ENCODE data around the gene KRTAP4-3.
"Not testable (repeated sequence)": the region's sequence is repeated elsewhere in the genome, so short reads cannot be mapped to it uniquely, and the experiment has no call there.

The KRTAP4-3 gene

GRCh38 chr17:41140360-41141131, 27.5 kb downstream of the KRTAP4-3 start, which contains the start of gene KRTAP4-6:
KRTAP4-6 (minus strand) TSS chr17:41140544; CDS start chr17:41140487, 57 bp downstream.
- no peak for TF ChIP-seq GATA3 (IDR thresholded peaks at IDR 0.05; ENCODE audit: low read depth, low read length)
- no peak for TF ChIP-seq GATA2 (IDR thresholded peaks at IDR 0.05; ENCODE audit: low read depth, low read length)

GRCh38 chr17:41133880-41134735, 33.9 kb downstream of the KRTAP4-3 start:
- TF ChIP-seq GATA2 (IDR thresholded peaks at IDR 0.05; ENCODE audit: low read depth, low read length), result no peak
- TF ChIP-seq GATA3 (IDR thresholded peaks at IDR 0.05; ENCODE audit: low read depth, low read length), result no peak

- TF ChIP-seq GATA2 (IDR thresholded peaks at IDR 0.05; ENCODE audit: low read depth, low read length), result no peak
- no peak for TF ChIP-seq GATA3 (IDR thresholded peaks at IDR 0.05; ENCODE audit: low read depth, low read length)
Measured at GRCh38 chr17:41131979-41132378, 36.0 kb downstream of the KRTAP4-3 start.

GRCh38 chr17:41127371-41127770, 40.6 kb downstream of the KRTAP4-3 start:
- TF ChIP-seq GATA3 (IDR thresholded peaks at IDR 0.05; ENCODE audit: low read depth, low read length), result no peak
- TF ChIP-seq GATA2 (IDR thresholded peaks at IDR 0.05; ENCODE audit: low read depth, low read length), result no peak

GRCh38 chr17:41126412-41126811, 41.6 kb downstream of the KRTAP4-3 start:
- TF ChIP-seq GATA2 (IDR thresholded peaks at IDR 0.05; ENCODE audit: low read depth, low read length) (no peak), GATA3 (IDR thresholded peaks at IDR 0.05; ENCODE audit: low read depth, low read length) (no peak)

GRCh38 chr17:41125064-41125463, 43.0 kb downstream of the KRTAP4-3 start:
- TF ChIP-seq GATA2 (IDR thresholded peaks at IDR 0.05; ENCODE audit: low read depth, low read length) (no peak), GATA3 (IDR thresholded peaks at IDR 0.05; ENCODE audit: low read depth, low read length) (no peak)

- TF ChIP-seq GATA3, GATA2 (IDR thresholded peaks at IDR 0.05; ENCODE audit: low read depth, low read length): not testable (repeated sequence)
Measured at GRCh38 chr17:41123991-41124371, 44.0 kb downstream of the KRTAP4-3 start, which contains the start of gene KRTAP4-12. KRTAP4-12 (minus strand) TSS chr17:41124182; CDS start chr17:41124122, 60 bp downstream.

- TF ChIP-seq GATA3 (IDR thresholded peaks at IDR 0.05; ENCODE audit: low read depth, low read length), result no peak
- TF ChIP-seq GATA2 (IDR thresholded peaks at IDR 0.05; ENCODE audit: low read depth, low read length), result no peak
Measured at GRCh38 chr17:41121742-41122141, 46.3 kb downstream of the KRTAP4-3 start.

- TF ChIP-seq GATA2 (IDR thresholded peaks at IDR 0.05; ENCODE audit: low read depth, low read length), result no peak
- TF ChIP-seq GATA3 (IDR thresholded peaks at IDR 0.05; ENCODE audit: low read depth, low read length), result no peak
Measured at GRCh38 chr17:41118721-41119120, 49.3 kb downstream of the KRTAP4-3 start.

GRCh38 chr17:41117846-41118386, 50.1 kb downstream of the KRTAP4-3 start, which contains the start of gene KRTAP4-11:
KRTAP4-11 (minus strand) TSS chr17:41118373; CDS start chr17:41118315, 58 bp downstream.
- not testable (repeated sequence) for TF ChIP-seq GATA2, GATA3 (IDR thresholded peaks at IDR 0.05; ENCODE audit: low read depth, low read length)

All from SH-SY5Y (cell line).